Peyer's patch (tissue), 4 donors: Measurements from ENCODE around the gene DNAL1.

Experiments used
- POLR2A ChIP-seq, 2 donors: fragments of 450-650 bp; IDR thresholded peaks; one replicate each; pipeline ENCODE4 v1.5.1; 2017; ENCODE audit warnings: antibody characterized with exemption in 2 of 2, mild to moderate bottlenecking in 2 of 2, moderate library complexity in 2 of 2
- TF ChIP-seq, protein P1 (sequence below), 6 experiments: fragments of 450-650 bp in 4 of 6; fragments of 200-600 bp in 2 of 6; sonication (generic) in 1 of 6; IDR thresholded peaks; one replicate each; pipeline ENCODE4 v1.5.1; 2017 to 2019; ENCODE audit warnings: antibody characterized with exemption in 6 of 6, mild to moderate bottlenecking in 3 of 6, moderate library complexity in 1 of 6

DNA sequence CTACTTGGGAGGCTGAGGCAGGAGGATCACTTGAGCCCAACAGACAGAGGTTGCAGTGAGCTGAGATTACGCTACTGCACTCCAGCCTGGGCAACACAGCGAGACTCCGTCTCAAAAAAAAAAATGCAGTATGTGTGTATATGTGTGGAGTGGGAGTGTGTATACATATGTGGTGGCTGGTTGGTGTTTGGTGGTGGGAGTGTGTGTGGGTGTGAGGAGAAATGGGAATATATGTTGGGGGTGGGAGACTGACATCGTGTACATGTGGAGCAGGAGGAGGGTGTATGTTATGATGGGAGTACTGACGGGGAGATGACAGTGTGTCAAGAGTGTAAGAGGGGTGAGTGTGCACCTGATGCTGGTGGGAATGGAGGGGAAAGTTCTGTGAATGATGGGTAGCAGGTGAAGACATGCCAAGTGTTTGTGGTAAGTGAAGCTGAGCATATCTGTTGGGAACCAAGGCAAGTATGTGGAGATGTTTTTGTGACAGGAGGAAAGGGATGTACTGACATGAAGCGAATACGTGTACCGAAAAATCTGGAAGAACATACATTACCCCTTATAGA is 65.2 kb downstream of the DNAL1 start:
- TF ChIP-seq, protein P1, sequence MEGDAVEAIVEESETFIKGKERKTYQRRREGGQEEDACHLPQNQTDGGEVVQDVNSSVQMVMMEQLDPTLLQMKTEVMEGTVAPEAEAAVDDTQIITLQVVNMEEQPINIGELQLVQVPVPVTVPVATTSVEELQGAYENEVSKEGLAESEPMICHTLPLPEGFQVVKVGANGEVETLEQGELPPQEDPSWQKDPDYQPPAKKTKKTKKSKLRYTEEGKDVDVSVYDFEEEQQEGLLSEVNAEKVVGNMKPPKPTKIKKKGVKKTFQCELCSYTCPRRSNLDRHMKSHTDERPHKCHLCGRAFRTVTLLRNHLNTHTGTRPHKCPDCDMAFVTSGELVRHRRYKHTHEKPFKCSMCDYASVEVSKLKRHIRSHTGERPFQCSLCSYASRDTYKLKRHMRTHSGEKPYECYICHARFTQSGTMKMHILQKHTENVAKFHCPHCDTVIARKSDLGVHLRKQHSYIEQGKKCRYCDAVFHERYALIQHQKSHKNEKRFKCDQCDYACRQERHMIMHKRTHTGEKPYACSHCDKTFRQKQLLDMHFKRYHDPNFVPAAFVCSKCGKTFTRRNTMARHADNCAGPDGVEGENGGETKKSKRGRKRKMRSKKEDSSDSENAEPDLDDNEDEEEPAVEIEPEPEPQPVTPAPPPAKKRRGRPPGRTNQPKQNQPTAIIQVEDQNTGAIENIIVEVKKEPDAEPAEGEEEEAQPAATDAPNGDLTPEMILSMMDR (IDR thresholded peaks at IDR 0.05): no peak
- TF ChIP-seq POLR2A (IDR thresholded peaks at IDR 0.05): no peak
